ENCODE results near the gene DYNC1H1.

DYNC1H1 gene

GRCh38 chr14:102049258-102050025 is 85.1 kb downstream of the DYNC1H1 start:
- 97% methylated on average over 24 of the region's 25 CpGs for WGBS (ENCODE audit: insufficient coverage)
- POLR2A ChIA-PET: no interaction called here
- H3K27me3 ChIP-seq (replicated peaks in 2 of 5; ENCODE audit: control insufficient read depth in 4 of 5, insufficient read depth in 5 of 5, low read length in 4 of 5): no peaks in the 10 kb centered on the region
- no peak overlapping the region for H3K4me3 ChIP-seq (ENCODE audit: control insufficient read depth in 1 of 7, extremely low read depth in 1 of 7, insufficient read depth in 4 of 7, low read depth in 2 of 7, low read length in 6 of 7)
- H3K4me1 ChIP-seq (ENCODE audit: control extremely low read depth in 1 of 4, control insufficient read depth in 4 of 4, insufficient read depth in 4 of 4, low read length in 3 of 4): no peaks in the 10 kb centered on the region
- H3K27ac ChIP-seq (ENCODE audit: insufficient read depth in 1 of 2, low read depth in 1 of 2, low read length in 2 of 2, poor library complexity in 1 of 2, severe bottlenecking in 2 of 2): no peak overlapping the region
- CTCF ChIA-PET: interaction anchor here (1.0 to 1.7 kb wide), 6 partner anchors 9 to 264 kb away, joined by 3 to 13 read pairs (median 3); no protein-coding TSS in a partner anchor
- no peaks in the 10 kb centered on the region for H3K9me3 ChIP-seq (ENCODE audit: control extremely low read depth in 1 of 5, control insufficient read depth in 4 of 5, insufficient read depth in 2 of 5, low read depth in 1 of 5, low read length in 4 of 5)
- DNase-seq: no peak
- peaks cover 15 to 80% (median 53%) of the 10 kb centered on the region in 4 experiments for H3K36me3 ChIP-seq (ENCODE audit: control insufficient read depth in 4 of 4, insufficient read depth in 4 of 4, low read length in 3 of 4)

GRCh38 chr14:102050026-102050405 is 85.6 kb downstream of the DYNC1H1 start:
- H3K4me1 ChIP-seq (ENCODE audit: control extremely low read depth in 1 of 4, control insufficient read depth in 4 of 4, insufficient read depth in 4 of 4, low read length in 3 of 4): no peaks in the 10 kb centered on the region
- peaks cover 12 to 74% (median 50%) of the 10 kb centered on the region in 4 experiments for H3K36me3 ChIP-seq (ENCODE audit: control insufficient read depth in 4 of 4, insufficient read depth in 4 of 4, low read length in 3 of 4)
- ChIA-PET CTCF (interaction anchor here (1.0 to 1.7 kb wide), 5 partner anchors 10 to 265 kb away, joined by 3 to 13 read pairs (median 3); no protein-coding TSS in a partner anchor), POLR2A (interaction anchor here (0.6 kb wide), 1 partner anchor 27 kb away, joined by 4 read pairs; no protein-coding TSS in a partner anchor)
- WGBS (ENCODE audit: insufficient coverage): 95% methylated on average over 9 of the region's 12 CpGs
- DNase-seq: no peak
- no peak overlapping the region for H3K4me3 ChIP-seq (ENCODE audit: control insufficient read depth in 1 of 7, extremely low read depth in 1 of 7, insufficient read depth in 4 of 7, low read depth in 2 of 7, low read length in 6 of 7)
- no peaks in the 10 kb centered on the region for H3K9me3 ChIP-seq (ENCODE audit: control extremely low read depth in 1 of 5, control insufficient read depth in 4 of 5, insufficient read depth in 2 of 5, low read depth in 1 of 5, low read length in 4 of 5)
- no peak overlapping the region for H3K27ac ChIP-seq (ENCODE audit: insufficient read depth in 1 of 2, low read depth in 1 of 2, low read length in 2 of 2, poor library complexity in 1 of 2, severe bottlenecking in 2 of 2)
- no peaks in the 10 kb centered on the region for H3K27me3 ChIP-seq (replicated peaks in 2 of 5; ENCODE audit: control insufficient read depth in 4 of 5, insufficient read depth in 5 of 5, low read length in 4 of 5)

- no peak for DNase-seq
- H3K27ac ChIP-seq (ENCODE audit: insufficient read depth in 1 of 2, low read depth in 1 of 2, low read length in 2 of 2, poor library complexity in 1 of 2, severe bottlenecking in 2 of 2): no peak overlapping the region
- POLR2A ChIA-PET: interaction anchor here (0.6 kb wide), 1 partner anchor 27 kb away, joined by 4 read pairs; no protein-coding TSS in a partner anchor
- 93% methylated on average over 11 of the region's 11 CpGs for WGBS (ENCODE audit: insufficient coverage)
- CTCF ChIA-PET: interaction anchor here (1.1 to 1.7 kb wide), 4 partner anchors 9 to 264 kb away, joined by 3 to 13 read pairs (median 6); no protein-coding TSS in a partner anchor
- H3K36me3 ChIP-seq (ENCODE audit: control insufficient read depth in 4 of 4, insufficient read depth in 4 of 4, low read length in 3 of 4): peaks cover 12 to 69% (median 49%) of the 10 kb centered on the region in 4 experiments
- H3K27me3 ChIP-seq (replicated peaks in 2 of 5; ENCODE audit: control insufficient read depth in 4 of 5, insufficient read depth in 5 of 5, low read length in 4 of 5): no peaks in the 10 kb centered on the region
- no peaks in the 10 kb centered on the region for H3K4me1 ChIP-seq (ENCODE audit: control extremely low read depth in 1 of 4, control insufficient read depth in 4 of 4, insufficient read depth in 4 of 4, low read length in 3 of 4)
- H3K4me3 ChIP-seq (ENCODE audit: control insufficient read depth in 1 of 7, extremely low read depth in 1 of 7, insufficient read depth in 4 of 7, low read depth in 2 of 7, low read length in 6 of 7): no peak overlapping the region
- no peaks in the 10 kb centered on the region for H3K9me3 ChIP-seq (ENCODE audit: control extremely low read depth in 1 of 5, control insufficient read depth in 4 of 5, insufficient read depth in 2 of 5, low read depth in 1 of 5, low read length in 4 of 5)
Measured at GRCh38 chr14:102050625-102051024, 86.3 kb downstream of the DYNC1H1 start.

GRCh38 chr14:102052522-102052921 is 88.1 kb downstream of the DYNC1H1 start:
- DNase-seq: no peak
- Histone ChIP-seq H3K4me1 (ENCODE audit: control extremely low read depth in 1 of 4, control insufficient read depth in 4 of 4, insufficient read depth in 4 of 4, low read length in 3 of 4) (no peaks in the 10 kb centered on the region), H3K27ac (ENCODE audit: insufficient read depth in 1 of 2, low read depth in 1 of 2, low read length in 2 of 2, poor library complexity in 1 of 2, severe bottlenecking in 2 of 2) (no peak overlapping the region), H3K4me3 (ENCODE audit: control insufficient read depth in 1 of 7, extremely low read depth in 1 of 7, insufficient read depth in 4 of 7, low read depth in 2 of 7, low read length in 6 of 7) (no peak overlapping the region), H3K9me3 (ENCODE audit: control extremely low read depth in 1 of 5, control insufficient read depth in 4 of 5, insufficient read depth in 2 of 5, low read depth in 1 of 5, low read length in 4 of 5) (no peaks in the 10 kb centered on the region), H3K36me3 (ENCODE audit: control insufficient read depth in 4 of 4, insufficient read depth in 4 of 4, low read length in 3 of 4) (peaks cover 12 to 54% (median 41%) of the 10 kb centered on the region in 4 experiments), H3K27me3 (replicated peaks in 2 of 5; ENCODE audit: control insufficient read depth in 4 of 5, insufficient read depth in 5 of 5, low read length in 4 of 5) (no peaks in the 10 kb centered on the region)
- POLR2A ChIA-PET: no interaction called here
- 90% methylated on average over 8 of the region's 10 CpGs for WGBS (ENCODE audit: insufficient coverage)
- CTCF ChIA-PET: interaction anchor here (0.6 to 2.2 kb wide), 3 partner anchors 11 to 45 kb away, joined by 3 to 7 read pairs (median 3); no protein-coding TSS in a partner anchor

GRCh38 chr14:102055181-102055901 is 91.0 kb downstream of the DYNC1H1 start:
- ChIA-PET CTCF (interaction anchor here (1.0 to 1.6 kb wide), 4 partner anchors 34 to 348 kb away, joined by 3 read pairs; no protein-coding TSS in a partner anchor), POLR2A (no interaction called here)
- H3K9me3 ChIP-seq (ENCODE audit: control extremely low read depth in 1 of 5, control insufficient read depth in 4 of 5, insufficient read depth in 2 of 5, low read depth in 1 of 5, low read length in 4 of 5): no peaks in the 10 kb centered on the region
- H3K36me3 ChIP-seq (ENCODE audit: control insufficient read depth in 4 of 4, insufficient read depth in 4 of 4, low read length in 3 of 4): peaks cover 2 to 26% (median 16%) of the 10 kb centered on the region in 4 experiments
- DNase-seq: no peak
- no peak overlapping the region for H3K27ac ChIP-seq (ENCODE audit: insufficient read depth in 1 of 2, low read depth in 1 of 2, low read length in 2 of 2, poor library complexity in 1 of 2, severe bottlenecking in 2 of 2)
- H3K4me1 ChIP-seq (ENCODE audit: control extremely low read depth in 1 of 4, control insufficient read depth in 4 of 4, insufficient read depth in 4 of 4, low read length in 3 of 4): no peaks in the 10 kb centered on the region
- H3K27me3 ChIP-seq (replicated peaks in 2 of 5; ENCODE audit: control insufficient read depth in 4 of 5, insufficient read depth in 5 of 5, low read length in 4 of 5): no peaks in the 10 kb centered on the region
- H3K4me3 ChIP-seq (ENCODE audit: control insufficient read depth in 1 of 7, extremely low read depth in 1 of 7, insufficient read depth in 4 of 7, low read depth in 2 of 7, low read length in 6 of 7): no peak overlapping the region
- WGBS (ENCODE audit: insufficient coverage): 88% methylated on average over 20 of the region's 24 CpGs

GRCh38 chr14:102056694-102057442 is 92.5 kb downstream of the DYNC1H1 start:
- no peaks in the 10 kb centered on the region for H3K4me1 ChIP-seq (ENCODE audit: control extremely low read depth in 1 of 4, control insufficient read depth in 4 of 4, insufficient read depth in 4 of 4, low read length in 3 of 4)
- CTCF ChIA-PET: interaction anchor here (1.0 to 1.6 kb wide), 3 partner anchors 33 to 49 kb away, joined by 3 read pairs; no protein-coding TSS in a partner anchor
- POLR2A ChIA-PET: no interaction called here
- H3K27me3 ChIP-seq (replicated peaks in 2 of 5; ENCODE audit: control insufficient read depth in 4 of 5, insufficient read depth in 5 of 5, low read length in 4 of 5): no peaks in the 10 kb centered on the region
- no peak overlapping the region for H3K4me3 ChIP-seq (ENCODE audit: control insufficient read depth in 1 of 7, extremely low read depth in 1 of 7, insufficient read depth in 4 of 7, low read depth in 2 of 7, low read length in 6 of 7)
- WGBS (ENCODE audit: insufficient coverage): 94% methylated on average over 29 of the region's 31 CpGs
- H3K36me3 ChIP-seq (ENCODE audit: control insufficient read depth in 4 of 4, insufficient read depth in 4 of 4, low read length in 3 of 4): peaks cover 0 to 14% (median 6%) of the 10 kb centered on the region in 4 experiments
- H3K27ac ChIP-seq (ENCODE audit: insufficient read depth in 1 of 2, low read depth in 1 of 2, low read length in 2 of 2, poor library complexity in 1 of 2, severe bottlenecking in 2 of 2): no peak overlapping the region
- H3K9me3 ChIP-seq (ENCODE audit: control extremely low read depth in 1 of 5, control insufficient read depth in 4 of 5, insufficient read depth in 2 of 5, low read depth in 1 of 5, low read length in 4 of 5): no peaks in the 10 kb centered on the region
- DNase-seq: no peak

Measured in common myeloid progenitor, CD34-positive (primary cell).